Measurements from ENCODE around the gene TRIM34.
A peak's percentile ranks its signal among the peaks of the same experiment; 100 is the strongest.
"Not testable (repeated sequence)": the region's sequence is repeated elsewhere in the genome, so short reads cannot be mapped to it uniquely, and the experiment has no call there.

TRIM34 gene
- 0 to 0.16 (median 0) reads per million in 3 experiments for total RNA-seq

DNA sequence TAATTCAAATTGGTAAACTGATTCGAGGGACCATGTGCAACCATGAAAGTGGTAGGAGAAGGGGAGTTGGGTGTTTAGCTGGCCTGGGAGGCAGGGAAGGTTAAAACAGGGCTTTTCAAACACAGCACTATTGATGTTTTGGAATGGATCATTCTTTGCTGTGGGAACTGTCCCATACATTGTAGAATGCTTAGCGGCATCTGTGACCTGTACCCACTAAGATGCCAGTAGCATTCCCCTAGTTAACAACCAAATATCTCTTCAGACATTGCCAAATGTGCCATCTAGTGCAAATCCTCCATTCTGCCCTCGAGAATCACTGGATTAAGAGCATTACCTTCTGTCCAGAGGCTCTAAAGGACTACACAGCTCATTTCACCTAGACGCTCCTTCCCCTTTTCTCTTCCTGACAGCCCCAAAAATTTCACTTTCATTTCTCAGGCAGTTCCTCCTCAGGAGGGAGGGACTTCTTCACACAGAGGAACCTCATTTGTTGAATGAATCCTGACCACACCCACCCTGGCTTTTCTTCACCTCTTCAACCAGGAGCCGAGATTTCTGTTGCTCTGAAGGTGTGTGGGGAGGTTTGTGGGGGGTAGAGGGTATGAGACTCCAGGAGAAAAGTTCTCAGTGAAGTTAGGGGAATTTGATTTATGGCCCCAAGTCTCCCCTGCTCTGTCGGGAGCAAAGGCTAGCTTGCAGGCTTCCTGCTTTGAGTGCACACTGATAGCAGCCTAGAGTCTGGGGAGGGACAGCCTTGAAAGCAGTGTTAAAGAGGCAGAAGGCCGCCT is at the start of gene TRIM34:
Gene TRIM34 (plus strand): TSS at position 513 of the 791 bp plus-strand sequence. CDS start 7,331 bp downstream, outside the sequence.
- peak; percentile 71 for DNase-seq

DNA sequence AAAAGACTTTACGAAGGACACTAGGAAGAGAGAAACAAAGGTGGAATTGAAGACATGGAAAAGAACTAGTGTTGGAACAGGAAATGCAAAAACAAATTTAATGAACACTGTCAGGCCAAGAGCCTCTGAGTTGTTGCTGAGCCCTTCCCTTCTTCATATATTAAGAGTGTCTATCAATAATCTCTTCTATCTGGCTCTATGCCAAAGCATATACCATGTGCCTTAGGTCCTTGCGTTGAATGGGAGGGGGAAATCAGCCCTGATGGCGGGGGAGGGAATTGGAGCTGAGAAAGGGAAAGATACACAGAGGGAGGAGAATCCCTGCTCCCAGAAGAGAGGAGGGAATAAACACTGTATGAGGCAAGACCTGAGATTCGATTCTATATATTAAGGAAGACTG is 49.6 kb upstream of the TRIM34 start:
- no peak for DNase-seq

GRCh38 chr11:5577101-5577500 is 47.7 kb upstream of the TRIM34 start:
- no peak for DNase-seq

DNA sequence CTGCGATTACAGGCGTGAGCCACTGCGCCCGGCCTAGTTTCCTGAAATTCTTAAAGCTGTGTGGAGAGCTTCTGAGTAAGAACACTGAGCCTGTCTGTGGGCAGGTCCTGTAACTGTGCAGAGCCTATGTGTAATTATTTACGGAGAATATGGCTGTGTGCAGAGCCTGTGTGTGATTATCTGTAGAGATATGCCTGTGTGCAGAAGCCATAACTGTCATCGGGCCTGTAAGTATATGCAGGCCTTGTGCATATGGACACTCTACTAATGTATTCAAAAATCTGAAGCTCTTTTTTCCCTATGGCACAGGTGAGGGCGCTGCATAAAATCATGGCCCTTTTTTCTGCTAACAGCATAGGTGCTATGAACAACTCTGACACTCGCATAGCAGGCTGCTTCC is 44.2 kb upstream of the TRIM34 start, which contains the start of gene OR52B6:
Gene OR52B6 (plus strand): TSS at position 301 of the 400 bp plus-strand sequence. CDS start 0 bp downstream, at position 301.
- DNase-seq, result no peak

DNA sequence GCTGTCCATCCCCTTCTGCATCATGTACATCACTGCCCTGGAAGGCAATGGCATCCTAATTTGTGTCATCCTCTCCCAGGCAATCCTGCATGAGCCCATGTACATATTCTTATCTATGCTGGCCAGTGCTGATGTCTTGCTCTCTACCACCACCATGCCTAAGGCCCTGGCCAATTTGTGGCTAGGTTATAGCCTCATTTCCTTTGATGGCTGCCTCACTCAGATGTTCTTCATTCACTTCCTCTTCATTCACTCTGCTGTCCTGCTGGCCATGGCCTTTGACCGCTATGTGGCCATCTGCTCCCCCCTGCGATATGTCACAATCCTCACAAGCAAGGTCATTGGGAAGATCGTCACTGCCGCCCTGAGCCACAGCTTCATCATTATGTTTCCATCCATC is 43.8 kb upstream of the TRIM34 start:
- no peak for DNase-seq

- not testable (repeated sequence) for DNase-seq
Observed at GRCh38 chr11:5584458-5584857, 40.3 kb upstream of the TRIM34 start.

DNA sequence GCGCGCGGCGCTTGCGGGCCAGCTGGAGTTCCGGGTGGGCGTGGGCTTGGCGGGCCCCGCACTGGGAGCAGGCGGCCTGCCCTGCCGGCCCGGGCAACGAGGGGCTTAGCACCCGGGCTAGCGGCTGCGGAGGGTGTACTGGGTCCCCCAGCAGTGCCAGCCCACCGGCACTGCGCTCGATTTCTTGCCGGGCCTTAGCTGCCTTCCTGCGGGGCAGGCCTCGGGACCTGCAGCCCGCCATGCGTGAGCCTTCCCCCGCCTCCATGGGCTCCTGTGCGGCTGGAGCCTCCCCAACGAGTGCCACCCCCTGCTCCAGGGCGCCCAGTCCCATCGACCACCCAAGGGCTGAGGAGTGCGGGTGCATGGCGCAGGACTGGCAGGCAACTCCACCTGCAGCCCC is 34.9 kb upstream of the TRIM34 start:
- not testable (repeated sequence) for DNase-seq

GRCh38 chr11:5591613-5592012 is 33.2 kb upstream of the TRIM34 start:
- no peak for DNase-seq

GRCh38 chr11:5592615-5593014 is 32.2 kb upstream of the TRIM34 start:
- no peak for DNase-seq

DNA sequence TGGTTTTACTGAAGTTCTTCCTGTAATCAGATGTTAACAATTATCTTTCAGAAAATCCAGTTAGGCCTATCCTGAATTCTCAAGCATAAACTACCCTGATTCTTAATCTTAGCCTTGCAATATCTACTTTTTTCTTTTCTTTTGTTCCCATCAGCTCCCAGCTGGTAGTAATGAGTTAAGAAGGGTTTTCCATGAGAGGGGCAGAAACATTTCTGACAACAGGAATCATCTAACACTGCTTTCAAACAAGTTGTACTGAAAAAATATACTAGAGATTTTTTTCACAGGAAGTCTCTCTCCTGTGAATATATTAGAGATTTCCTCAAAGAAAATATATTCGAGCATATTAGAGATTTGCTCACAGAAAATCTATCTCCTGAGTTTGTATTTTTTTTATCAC is 31.7 kb upstream of the TRIM34 start:
- no peak for DNase-seq

DNA sequence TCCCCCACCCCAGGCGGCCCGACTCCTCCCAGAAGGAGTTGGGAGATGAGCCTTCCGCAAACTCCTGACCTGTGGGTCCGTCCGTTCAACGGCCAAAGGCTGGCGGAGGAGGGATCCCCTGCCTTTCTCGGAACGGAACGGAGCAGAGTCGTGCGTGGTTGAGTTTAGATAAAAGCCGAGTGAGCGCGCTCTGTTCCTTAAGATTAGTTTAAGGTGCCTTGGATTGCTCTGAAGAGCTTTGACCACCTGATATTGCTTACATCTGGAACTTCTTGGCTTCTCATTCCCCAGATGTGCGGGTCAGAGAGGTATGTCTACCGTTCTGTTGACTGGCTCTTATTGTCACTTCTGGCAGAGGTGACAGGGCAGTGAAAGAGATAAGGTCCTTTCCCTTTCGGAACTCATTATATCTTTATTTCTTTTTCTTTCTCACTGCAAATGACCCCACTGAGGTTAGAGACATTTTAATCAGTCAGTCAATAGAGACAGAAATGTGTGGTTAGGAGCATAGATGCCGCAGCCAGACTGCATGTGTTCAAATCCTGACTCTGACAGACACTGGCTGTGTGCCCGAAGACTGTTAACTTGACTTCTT is 28.1 kb upstream of the TRIM34 start, which contains the start of gene TRIM6:
Gene TRIM6 (plus strand): TSS at position 31 of the 595 bp plus-strand sequence. CDS start 261 bp downstream, at position 292.
- DNase-seq, result no peak

- DNase-seq, result no peak
Observed at GRCh38 chr11:5597953-5598352, 26.8 kb upstream of the TRIM34 start.

GRCh38 chr11:5600374-5600851 is 24.4 kb upstream of the TRIM34 start:
- DNase-seq, result peak; percentile 41

- DNase-seq, result not testable (repeated sequence)
Observed at GRCh38 chr11:5602791-5603190, 22.0 kb upstream of the TRIM34 start.

DNA sequence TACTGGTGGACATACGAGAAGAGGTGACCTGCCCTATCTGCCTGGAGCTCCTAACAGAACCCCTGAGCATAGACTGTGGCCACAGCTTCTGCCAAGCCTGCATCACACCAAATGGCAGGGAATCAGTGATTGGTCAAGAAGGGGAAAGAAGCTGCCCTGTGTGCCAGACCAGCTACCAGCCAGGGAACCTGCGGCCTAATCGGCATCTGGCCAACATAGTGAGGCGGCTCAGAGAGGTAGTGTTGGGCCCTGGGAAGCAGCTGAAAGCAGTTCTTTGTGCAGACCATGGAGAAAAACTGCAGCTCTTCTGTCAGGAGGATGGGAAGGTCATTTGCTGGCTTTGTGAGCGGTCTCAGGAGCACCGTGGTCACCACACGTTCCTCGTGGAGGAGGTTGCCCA is 21.5 kb upstream of the TRIM34 start:
- no peak for DNase-seq

DNA sequence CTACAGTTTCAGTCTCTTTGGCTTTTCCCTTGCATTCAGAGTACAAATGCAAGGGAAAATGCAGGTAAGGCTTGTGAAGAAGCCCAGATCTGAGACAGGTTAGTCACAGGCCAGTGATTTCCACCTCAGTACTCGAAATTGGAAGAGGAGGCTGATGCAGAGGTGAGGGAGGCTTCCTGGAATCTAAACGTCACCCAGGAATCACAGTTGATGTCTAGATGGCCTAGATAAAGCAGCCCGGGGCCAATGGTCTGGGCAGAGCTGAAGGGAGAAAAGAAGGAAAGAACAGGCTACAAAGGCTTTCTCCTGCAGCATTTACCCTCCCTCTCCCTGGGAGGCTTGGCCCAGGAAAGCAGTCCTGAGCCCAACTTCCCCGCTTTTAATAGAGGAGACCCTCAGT is 19.9 kb upstream of the TRIM34 start:
- no peak for DNase-seq

- DNase-seq, result no peak
Observed at GRCh38 chr11:5605849-5606248, 19.0 kb upstream of the TRIM34 start.

- no peak for DNase-seq
Observed at GRCh38 chr11:5608808-5609207, 16.0 kb upstream of the TRIM34 start.

DNA sequence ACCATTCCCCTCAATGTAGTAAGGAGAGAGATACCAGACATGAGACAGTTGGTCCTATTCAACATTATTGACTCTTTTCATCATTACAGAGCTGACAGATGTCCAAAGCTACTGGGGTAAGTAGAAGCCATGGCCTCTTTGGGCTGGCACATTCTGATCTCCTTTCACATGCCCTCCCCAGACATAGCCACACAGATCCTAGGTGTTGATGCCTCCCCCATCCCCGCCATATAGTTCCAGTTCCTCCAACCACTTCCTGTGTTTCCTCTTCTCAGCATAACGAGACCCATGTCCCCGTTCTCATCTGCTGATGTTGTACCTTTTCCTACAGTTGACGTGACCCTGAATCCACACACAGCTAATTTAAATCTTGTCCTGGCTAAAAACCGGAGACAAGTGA is 14.4 kb upstream of the TRIM34 start:
- no peak for DNase-seq

DNA sequence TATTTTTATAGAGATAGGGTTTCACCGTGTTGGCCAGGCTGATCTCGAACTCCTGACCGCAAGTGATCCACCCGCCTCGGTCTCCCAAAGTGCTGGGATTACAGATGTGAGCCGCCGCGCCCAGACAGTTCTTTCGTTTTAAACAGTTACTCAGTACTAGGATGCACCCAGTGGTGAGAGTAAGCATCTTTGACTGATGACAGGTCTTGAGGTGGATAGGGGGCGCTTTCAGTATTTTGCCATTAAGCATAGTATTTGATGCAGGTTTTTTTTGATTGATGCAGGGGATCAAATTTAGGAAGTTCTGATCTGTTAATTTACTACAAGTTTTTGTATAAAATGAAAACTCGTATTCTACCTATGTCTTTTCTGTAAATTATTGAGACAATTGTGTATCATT is 13.2 kb upstream of the TRIM34 start:
- DNase-seq, result no peak

DNA sequence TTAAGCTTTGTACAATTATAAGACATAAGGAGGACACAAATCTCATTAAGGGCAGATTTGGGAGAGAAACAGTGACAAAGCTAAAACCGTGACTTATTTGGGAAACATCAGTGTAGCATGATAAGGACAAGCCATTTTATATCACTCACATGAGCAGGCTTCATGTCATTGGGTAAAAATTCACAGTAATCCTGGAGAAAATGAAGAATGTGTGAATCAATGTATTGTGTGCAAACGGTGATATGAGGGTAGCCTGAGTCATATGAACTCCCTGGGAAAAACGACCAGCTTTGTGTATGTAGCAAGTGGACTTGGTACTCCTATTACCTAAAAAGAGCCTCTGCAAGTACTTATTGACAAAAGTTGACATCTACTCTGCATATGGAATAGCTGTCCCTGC is 6.0 kb upstream of the TRIM34 start:
- DNase-seq, result no peak

DNA sequence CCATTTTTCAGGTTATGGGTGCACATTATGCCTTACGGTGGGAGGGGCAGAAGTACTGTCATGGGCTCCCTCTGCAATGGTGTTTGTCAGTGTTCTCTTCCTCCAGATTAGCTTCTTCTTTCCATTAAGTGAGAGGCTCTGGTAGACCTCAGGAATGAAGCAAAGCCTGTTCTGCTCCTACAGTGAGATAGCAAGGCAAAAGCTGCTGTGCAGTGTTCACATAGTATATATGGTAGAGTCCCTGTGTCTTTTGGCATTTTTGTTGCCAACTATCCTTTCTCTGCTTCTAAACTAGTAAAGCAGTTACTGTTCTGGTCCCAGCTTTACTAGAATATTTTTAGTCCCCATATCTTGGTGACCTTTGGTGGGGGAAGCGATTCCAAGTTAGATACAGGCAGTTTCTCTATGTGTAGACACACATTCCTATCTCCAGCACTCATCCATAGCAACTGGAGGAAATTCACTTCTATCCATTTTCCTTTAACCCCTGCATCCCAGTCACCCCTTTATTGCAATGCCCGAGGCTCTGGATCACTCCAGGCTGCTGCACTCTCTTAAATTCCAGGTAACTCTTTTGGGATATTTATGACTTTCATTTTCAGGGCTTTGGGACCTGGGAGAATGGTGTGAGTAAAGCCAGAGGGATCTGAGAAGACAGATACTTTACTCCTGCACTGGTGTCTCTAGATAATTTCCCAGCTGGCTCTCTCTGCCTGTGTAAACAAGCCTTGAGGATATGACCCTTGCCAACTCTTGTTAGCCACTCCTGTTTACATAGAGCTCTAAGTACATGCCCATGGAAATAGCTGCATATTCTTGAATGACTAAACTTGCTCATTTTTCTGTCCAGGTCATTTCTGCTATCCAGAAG is 3.9 kb upstream of the TRIM34 start:
- DNase-seq, result no peak

GRCh38 chr11:5621580-5621979 is 3.2 kb upstream of the TRIM34 start:
- DNase-seq, result no peak
